Parathyroid adenoma (tissue), 2 donors: Measurements from ENCODE around the gene MAD1L1.
"Not testable (repeated sequence)": the region's sequence is repeated elsewhere in the genome, so short reads cannot be mapped to it uniquely, and the experiment has no call there.

Source experiments
- H2AFZ ChIP-seq: fragments of 300-600 bp; sonication (generic); one replicate; pipeline ENCODE4 v1.7.0; 2017; ENCODE audit warnings: antibody characterized with exemption, mild to moderate bottlenecking
- H3K27ac ChIP-seq: fragments of 300-600 bp; sonication (generic); one replicate; pipeline ENCODE4 v1.7.0; 2017
- H3K27me3 ChIP-seq: fragments of 300-600 bp; sonication (generic); one replicate; pipeline ENCODE4 v1.7.0; 2017; ENCODE audit warnings: low read length; ENCODE audit not compliant: control insufficient read depth, insufficient read depth
- H3K36me3 ChIP-seq: fragments of 300-600 bp; sonication (generic); one replicate; pipeline ENCODE4 v1.7.0; 2017; ENCODE audit warnings: low read length; ENCODE audit not compliant: control insufficient read depth, insufficient read depth
- H3K4me1 ChIP-seq: fragments of 300-600 bp; sonication (generic); one replicate; pipeline ENCODE4 v1.7.0; 2017; ENCODE audit warnings: control low read depth
- H3K4me2 ChIP-seq: fragments of 300-600 bp; sonication (generic); one replicate; pipeline ENCODE4 v1.7.0; 2017; ENCODE audit warnings: low read length
- H3K4me3 ChIP-seq: fragments of 300-600 bp; sonication (generic); one replicate; pipeline ENCODE4 v1.7.0; 2017; ENCODE audit warnings: low read depth, low read length
- H3K79me2 ChIP-seq: fragments of 300-600 bp; sonication (generic); one replicate; pipeline ENCODE4 v1.7.0; 2017; ENCODE audit warnings: control low read depth
- H3K9ac ChIP-seq: fragments of 300-600 bp; sonication (generic); one replicate; pipeline ENCODE4 v1.7.0; 2017; ENCODE audit warnings: mild to moderate bottlenecking
- H3K9me3 ChIP-seq: fragments of 300-600 bp; sonication (generic); one replicate; pipeline ENCODE4 v1.7.0; 2017; ENCODE audit warnings: low read length; ENCODE audit not compliant: control insufficient read depth
- TF ChIP-seq, protein P1 (sequence below): fragments of 300-600 bp; sonication (generic); IDR thresholded peaks from one replicate; pipeline ENCODE4 v1.7.0; 2017; ENCODE audit warnings: antibody characterized with exemption, mild to moderate bottlenecking
- donor health status: primary hyperparathyroidism.

Gene MAD1L1

GRCh38 chr7:1882451-1882850 lies 350.3 kb downstream of the MAD1L1 start:
- no peaks in the 10 kb centered on the region for H3K9me3 ChIP-seq
- no peak overlapping the region for H3K9ac ChIP-seq
- no peak overlapping the region for H2AFZ ChIP-seq
- TF ChIP-seq, protein P1, sequence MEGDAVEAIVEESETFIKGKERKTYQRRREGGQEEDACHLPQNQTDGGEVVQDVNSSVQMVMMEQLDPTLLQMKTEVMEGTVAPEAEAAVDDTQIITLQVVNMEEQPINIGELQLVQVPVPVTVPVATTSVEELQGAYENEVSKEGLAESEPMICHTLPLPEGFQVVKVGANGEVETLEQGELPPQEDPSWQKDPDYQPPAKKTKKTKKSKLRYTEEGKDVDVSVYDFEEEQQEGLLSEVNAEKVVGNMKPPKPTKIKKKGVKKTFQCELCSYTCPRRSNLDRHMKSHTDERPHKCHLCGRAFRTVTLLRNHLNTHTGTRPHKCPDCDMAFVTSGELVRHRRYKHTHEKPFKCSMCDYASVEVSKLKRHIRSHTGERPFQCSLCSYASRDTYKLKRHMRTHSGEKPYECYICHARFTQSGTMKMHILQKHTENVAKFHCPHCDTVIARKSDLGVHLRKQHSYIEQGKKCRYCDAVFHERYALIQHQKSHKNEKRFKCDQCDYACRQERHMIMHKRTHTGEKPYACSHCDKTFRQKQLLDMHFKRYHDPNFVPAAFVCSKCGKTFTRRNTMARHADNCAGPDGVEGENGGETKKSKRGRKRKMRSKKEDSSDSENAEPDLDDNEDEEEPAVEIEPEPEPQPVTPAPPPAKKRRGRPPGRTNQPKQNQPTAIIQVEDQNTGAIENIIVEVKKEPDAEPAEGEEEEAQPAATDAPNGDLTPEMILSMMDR: no peak
- H3K4me1 ChIP-seq: no peaks in the 10 kb centered on the region
- no peak overlapping the region for H3K27ac ChIP-seq
- no peaks in the 10 kb centered on the region for H3K36me3 ChIP-seq
- no peak overlapping the region for H3K4me3 ChIP-seq
- H3K4me2 ChIP-seq: no peak overlapping the region
- H3K27me3 ChIP-seq: no peaks in the 10 kb centered on the region
- no peaks in the 10 kb centered on the region for H3K79me2 ChIP-seq

DNA sequence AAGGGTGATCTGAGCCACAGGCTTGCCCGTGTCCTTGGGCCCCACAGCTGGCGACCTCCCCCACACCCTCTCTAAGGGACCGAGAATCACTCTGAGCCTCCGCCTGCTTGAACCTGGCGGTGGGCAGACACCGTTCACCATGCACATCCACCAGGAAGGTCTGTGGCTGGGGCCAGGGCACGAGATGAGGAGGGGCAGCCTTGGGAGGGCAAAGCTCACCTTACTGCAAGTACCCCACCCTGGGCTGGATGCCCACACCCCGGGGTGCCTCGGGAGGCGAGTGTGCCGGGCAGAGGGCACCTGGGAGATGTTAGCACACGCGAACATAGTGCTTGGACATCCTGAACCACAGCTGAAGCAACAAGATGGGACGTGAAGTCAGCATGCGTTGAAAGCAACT lies 350.8 kb downstream of the MAD1L1 start:
- no peaks in the 10 kb centered on the region for H3K36me3 ChIP-seq
- H3K4me2 ChIP-seq: no peak overlapping the region
- TF ChIP-seq, protein P1: no peak
- H3K79me2 ChIP-seq: no peaks in the 10 kb centered on the region
- no peak overlapping the region for H3K9ac ChIP-seq
- H3K9me3 ChIP-seq: no peaks in the 10 kb centered on the region
- no peak overlapping the region for H2AFZ ChIP-seq
- no peaks in the 10 kb centered on the region for H3K27me3 ChIP-seq
- no peak overlapping the region for H3K27ac ChIP-seq
- H3K4me1 ChIP-seq: no peaks in the 10 kb centered on the region
- H3K4me3 ChIP-seq: no peak overlapping the region

GRCh38 chr7:1876641-1877040 lies 356.1 kb downstream of the MAD1L1 start:
- H3K27me3 ChIP-seq, H3K9ac ChIP-seq, H3K9me3 ChIP-seq, H3K4me3 ChIP-seq, H3K79me2 ChIP-seq, H2AFZ ChIP-seq, H3K36me3 ChIP-seq, H3K4me1 ChIP-seq, H3K27ac ChIP-seq, H3K4me2 ChIP-seq: not testable (repeated sequence)

- H3K9ac ChIP-seq, H3K27ac ChIP-seq, H2AFZ ChIP-seq, H3K4me3 ChIP-seq, H3K79me2 ChIP-seq, H3K27me3 ChIP-seq, H3K4me2 ChIP-seq, H3K36me3 ChIP-seq, H3K9me3 ChIP-seq, H3K4me1 ChIP-seq: not testable (repeated sequence)
Observed at GRCh38 chr7:1875392-1876199, 357.1 kb downstream of the MAD1L1 start.

DNA sequence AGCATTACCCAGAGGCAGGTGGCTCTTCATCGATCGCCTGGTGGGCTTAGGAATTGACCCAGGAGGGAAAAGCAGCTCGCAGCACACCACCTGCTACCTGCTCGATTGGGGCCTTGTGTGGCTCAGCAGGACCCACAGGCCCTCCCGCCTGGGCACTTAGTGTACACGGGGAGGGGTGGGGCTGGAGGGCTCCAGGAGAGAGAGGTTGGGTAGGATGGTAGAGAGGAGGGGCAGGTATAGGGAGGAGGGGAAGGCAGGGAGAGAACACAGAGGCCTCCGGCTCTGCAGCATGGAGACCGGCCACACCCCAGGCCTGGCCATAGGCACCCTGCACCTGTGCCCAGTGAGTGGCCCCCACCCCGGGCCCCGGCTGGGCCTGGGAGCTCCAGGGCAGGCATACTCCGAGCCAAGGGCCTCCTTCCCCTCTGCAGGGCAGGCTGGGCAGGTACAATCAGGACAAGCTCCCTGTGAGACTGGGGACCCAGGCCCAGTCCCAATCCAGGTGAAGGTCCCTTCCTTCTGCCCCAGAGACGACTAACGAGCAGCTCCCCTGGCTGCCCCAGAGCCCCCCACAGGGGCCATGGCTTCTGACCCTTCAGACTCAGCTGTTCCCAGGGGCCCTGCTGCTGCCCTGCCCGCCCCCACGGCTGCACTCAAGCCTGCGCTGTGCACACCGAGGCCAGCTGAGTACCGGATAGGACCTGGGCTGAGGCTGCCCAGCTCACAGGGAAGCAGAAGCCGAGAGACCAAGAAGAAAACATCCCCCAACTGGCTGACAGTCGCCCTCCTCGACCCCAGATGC lies 358.0 kb downstream of the MAD1L1 start:
- H3K4me3 ChIP-seq, H3K27me3 ChIP-seq, H3K27ac ChIP-seq, H3K36me3 ChIP-seq, H3K4me1 ChIP-seq, H3K4me2 ChIP-seq, H3K9me3 ChIP-seq, H3K9ac ChIP-seq, H3K79me2 ChIP-seq, H2AFZ ChIP-seq: not testable (repeated sequence)

DNA sequence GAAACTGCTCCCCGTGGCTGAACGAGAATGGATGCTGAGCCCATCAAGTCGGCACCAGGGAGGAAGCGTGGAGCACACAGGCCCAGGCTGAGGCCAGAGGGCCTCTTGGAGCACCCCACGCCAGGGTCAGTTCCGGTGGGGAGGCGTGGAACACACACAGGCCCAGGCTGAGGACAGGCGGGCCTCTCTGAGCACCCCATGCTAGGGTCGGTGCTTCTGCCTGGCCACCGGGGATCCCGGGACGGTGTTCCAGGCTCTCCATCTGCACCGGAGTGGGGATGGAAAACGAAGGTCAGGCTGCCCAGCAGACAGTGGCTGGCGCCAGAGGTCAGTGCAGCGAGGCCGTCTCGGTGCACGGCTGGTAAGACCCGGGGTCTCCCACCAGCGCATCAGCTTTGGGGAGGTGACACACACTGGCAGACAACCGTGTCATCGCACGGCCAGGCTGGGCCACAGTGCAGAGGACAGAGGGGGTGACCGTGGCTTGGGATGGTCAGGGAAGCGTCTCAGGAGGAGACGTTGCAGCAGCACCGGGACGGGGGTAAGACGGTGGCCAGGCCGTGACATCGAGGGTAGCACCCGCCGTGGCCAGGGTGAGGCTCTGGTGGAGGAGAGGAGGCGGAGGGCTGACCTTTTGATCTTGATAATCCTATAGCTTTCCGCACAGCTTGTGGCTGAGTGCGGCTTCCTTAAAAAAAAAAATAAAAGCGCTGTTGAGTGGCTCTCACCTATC lies 358.7 kb downstream of the MAD1L1 start:
- H3K79me2 ChIP-seq: no peaks in the 10 kb centered on the region
- no peak overlapping the region for H3K4me2 ChIP-seq
- no peak overlapping the region for H2AFZ ChIP-seq
- no peaks in the 10 kb centered on the region for H3K4me1 ChIP-seq
- no peaks in the 10 kb centered on the region for H3K27me3 ChIP-seq
- no peaks in the 10 kb centered on the region for H3K36me3 ChIP-seq
- H3K4me3 ChIP-seq: no peak overlapping the region
- no peak overlapping the region for H3K9ac ChIP-seq
- H3K27ac ChIP-seq: no peak overlapping the region
- TF ChIP-seq, protein P1: no peak
- H3K9me3 ChIP-seq: no peaks in the 10 kb centered on the region
